GM18508 (cell line): ENCODE results near the gene OR5H14.
"Not testable (repeated sequence)": the region's sequence is repeated elsewhere in the genome, so short reads cannot be mapped to it uniquely, and the experiment has no call there.

Experiments
- ATAC-seq: cut with Tn5 transposase; IDR thresholded peaks from one replicate; pipeline ENCODE4 v1.9.1; 2021; ENCODE audit warnings: moderate number of reproducible peaks; ENCODE audit not compliant: insufficient read depth, unreplicated experiment

OR5H14 gene

GRCh38 chr3:98190911-98191310, 43.6 kb downstream of the OR5H14 start:
- ATAC-seq, result not testable (repeated sequence)

- not testable (repeated sequence) for ATAC-seq
Measured at GRCh38 chr3:98196293-98196692, 49.0 kb downstream of the OR5H14 start.

- no peak for ATAC-seq
Measured at GRCh38 chr3:98199020-98199419, 51.7 kb downstream of the OR5H14 start.
